HL-60 (cell line): ENCODE data around the gene CAPRIN2.

Source experiments
- DNase-seq, 2 experiments: peaks; one replicate each; pipeline ENCODE4 v3.0.0-alpha.2; 2010 to 2020; ENCODE audit warnings: low read depth in 1 of 2, low spot score in 1 of 2
- H3K27ac ChIP-seq: fragments of 250-450 bp; sonication (Bioruptor Pico); replicated peaks from 2 replicates; pipeline ENCODE4 v1.5.1; 2020; ENCODE audit warnings: mild to moderate bottlenecking, moderate library complexity
- H3K27me3 ChIP-seq: fragments of 250-450 bp; sonication (Bioruptor Pico); 2 replicates; pipeline ENCODE4 v1.5.1; 2021; ENCODE audit warnings: mild to moderate bottlenecking, moderate library complexity; ENCODE audit not compliant: insufficient read depth, poor library complexity, severe bottlenecking
- H3K4me3 ChIP-seq: replicated peaks from 2 replicates; pipeline ENCODE4 v1.5.1; 2011; ENCODE audit warnings: mild to moderate bottlenecking, control low read depth, low read length; ENCODE audit not compliant: insufficient read depth
- GABPA ChIP-seq: IDR thresholded peaks from 2 replicates; pipeline ENCODE4 v1.6.1; 2012; ENCODE audit warnings: low read depth
- POLR2AphosphoS5 ChIP-seq: IDR thresholded peaks from 2 replicates; pipeline ENCODE4 v1.6.1; 2012; ENCODE audit warnings: low read depth
- SPI1 ChIP-seq: IDR thresholded peaks from 2 replicates; pipeline ENCODE4 v1.6.1; 2012; ENCODE audit warnings: low read depth, mild to moderate bottlenecking, borderline replicate concordance
- TF ChIP-seq, protein P1 (sequence below): IDR thresholded peaks from one replicate; pipeline ENCODE4 v1.5.1; 2011; ENCODE audit warnings: low read length, control low read depth, inconsistent platforms; ENCODE audit not compliant: insufficient read depth
- TF ChIP-seq, protein P2 (sequence below): IDR thresholded peaks from 2 replicates; pipeline ENCODE4 v1.6.1; 2012; ENCODE audit warnings: low read depth; ENCODE audit not compliant: insufficient replicate concordance

CAPRIN2 gene

DNA sequence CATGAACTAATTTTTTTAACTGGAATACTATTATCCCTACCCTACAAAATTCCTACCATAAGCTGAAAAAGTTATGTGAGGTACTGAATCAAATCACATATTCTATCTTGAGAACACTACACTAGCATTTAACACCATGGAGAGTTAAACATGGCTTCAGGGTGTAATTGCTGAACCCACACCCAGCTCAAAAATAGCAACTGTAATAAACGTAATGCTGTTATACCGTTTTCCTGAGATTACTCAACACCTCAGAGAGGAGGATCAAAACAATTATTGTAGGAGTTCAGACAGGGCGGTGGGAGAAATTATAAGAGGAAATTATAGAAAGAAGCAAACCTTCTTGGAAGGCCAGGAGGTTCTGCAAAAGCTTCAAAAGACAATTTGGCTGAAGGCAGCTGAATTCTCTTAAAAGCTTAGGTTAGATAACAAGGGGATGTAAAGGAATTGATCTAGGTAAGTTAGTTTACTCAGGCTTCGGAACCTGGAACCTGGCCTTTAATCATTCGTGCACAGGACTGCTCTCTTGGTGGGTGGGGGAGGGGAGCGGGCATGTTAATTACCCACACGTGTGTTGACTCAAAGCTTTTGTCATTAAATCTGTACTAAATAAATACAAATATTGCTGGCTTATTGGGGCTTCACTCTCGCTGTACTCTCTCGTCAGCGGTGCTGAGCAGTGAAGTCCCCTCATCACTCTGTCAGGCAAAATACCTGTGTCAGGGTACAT is 47.0 kb downstream of the CAPRIN2 start:
- Histone ChIP-seq H3K27me3 (no peaks in the 10 kb centered on the region), H3K27ac (no peak overlapping the region), H3K4me3 (no peak overlapping the region)
- TF ChIP-seq GABPA, result no peak
- TF ChIP-seq, protein P1, sequence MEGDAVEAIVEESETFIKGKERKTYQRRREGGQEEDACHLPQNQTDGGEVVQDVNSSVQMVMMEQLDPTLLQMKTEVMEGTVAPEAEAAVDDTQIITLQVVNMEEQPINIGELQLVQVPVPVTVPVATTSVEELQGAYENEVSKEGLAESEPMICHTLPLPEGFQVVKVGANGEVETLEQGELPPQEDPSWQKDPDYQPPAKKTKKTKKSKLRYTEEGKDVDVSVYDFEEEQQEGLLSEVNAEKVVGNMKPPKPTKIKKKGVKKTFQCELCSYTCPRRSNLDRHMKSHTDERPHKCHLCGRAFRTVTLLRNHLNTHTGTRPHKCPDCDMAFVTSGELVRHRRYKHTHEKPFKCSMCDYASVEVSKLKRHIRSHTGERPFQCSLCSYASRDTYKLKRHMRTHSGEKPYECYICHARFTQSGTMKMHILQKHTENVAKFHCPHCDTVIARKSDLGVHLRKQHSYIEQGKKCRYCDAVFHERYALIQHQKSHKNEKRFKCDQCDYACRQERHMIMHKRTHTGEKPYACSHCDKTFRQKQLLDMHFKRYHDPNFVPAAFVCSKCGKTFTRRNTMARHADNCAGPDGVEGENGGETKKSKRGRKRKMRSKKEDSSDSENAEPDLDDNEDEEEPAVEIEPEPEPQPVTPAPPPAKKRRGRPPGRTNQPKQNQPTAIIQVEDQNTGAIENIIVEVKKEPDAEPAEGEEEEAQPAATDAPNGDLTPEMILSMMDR, result no peak
- no peak for TF ChIP-seq SPI1
- no peak for TF ChIP-seq POLR2AphosphoS5
- TF ChIP-seq, protein P2, sequence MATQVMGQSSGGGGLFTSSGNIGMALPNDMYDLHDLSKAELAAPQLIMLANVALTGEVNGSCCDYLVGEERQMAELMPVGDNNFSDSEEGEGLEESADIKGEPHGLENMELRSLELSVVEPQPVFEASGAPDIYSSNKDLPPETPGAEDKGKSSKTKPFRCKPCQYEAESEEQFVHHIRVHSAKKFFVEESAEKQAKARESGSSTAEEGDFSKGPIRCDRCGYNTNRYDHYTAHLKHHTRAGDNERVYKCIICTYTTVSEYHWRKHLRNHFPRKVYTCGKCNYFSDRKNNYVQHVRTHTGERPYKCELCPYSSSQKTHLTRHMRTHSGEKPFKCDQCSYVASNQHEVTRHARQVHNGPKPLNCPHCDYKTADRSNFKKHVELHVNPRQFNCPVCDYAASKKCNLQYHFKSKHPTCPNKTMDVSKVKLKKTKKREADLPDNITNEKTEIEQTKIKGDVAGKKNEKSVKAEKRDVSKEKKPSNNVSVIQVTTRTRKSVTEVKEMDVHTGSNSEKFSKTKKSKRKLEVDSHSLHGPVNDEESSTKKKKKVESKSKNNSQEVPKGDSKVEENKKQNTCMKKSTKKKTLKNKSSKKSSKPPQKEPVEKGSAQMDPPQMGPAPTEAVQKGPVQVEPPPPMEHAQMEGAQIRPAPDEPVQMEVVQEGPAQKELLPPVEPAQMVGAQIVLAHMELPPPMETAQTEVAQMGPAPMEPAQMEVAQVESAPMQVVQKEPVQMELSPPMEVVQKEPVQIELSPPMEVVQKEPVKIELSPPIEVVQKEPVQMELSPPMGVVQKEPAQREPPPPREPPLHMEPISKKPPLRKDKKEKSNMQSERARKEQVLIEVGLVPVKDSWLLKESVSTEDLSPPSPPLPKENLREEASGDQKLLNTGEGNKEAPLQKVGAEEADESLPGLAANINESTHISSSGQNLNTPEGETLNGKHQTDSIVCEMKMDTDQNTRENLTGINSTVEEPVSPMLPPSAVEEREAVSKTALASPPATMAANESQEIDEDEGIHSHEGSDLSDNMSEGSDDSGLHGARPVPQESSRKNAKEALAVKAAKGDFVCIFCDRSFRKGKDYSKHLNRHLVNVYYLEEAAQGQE, result no peak
- no peak for DNase-seq

DNA sequence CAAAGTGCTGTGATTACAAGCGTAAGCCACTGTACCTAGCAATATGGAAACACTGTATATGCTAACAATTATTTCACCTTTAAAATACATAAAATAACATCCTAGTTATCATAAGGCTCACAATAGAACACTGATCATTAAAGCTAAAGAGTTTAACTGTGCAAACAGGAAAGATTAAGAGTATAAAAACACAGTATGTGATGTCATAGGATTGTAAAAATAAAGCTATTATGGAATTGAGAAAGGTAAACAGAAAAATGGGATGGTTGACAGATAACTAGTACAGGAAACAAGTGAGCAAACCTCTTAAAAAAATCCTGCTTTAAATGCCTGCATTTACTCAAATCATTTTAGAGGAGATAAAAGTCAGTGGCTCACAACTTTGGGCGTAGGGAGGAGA is 48.3 kb downstream of the CAPRIN2 start:
- Histone ChIP-seq H3K27ac (no peak overlapping the region), H3K4me3 (no peak overlapping the region), H3K27me3 (no peaks in the 10 kb centered on the region)
- no peak for DNase-seq
- no peak for TF ChIP-seq POLR2AphosphoS5
- TF ChIP-seq, protein P2, result no peak
- TF ChIP-seq, protein P1, result no peak
- no peak for TF ChIP-seq GABPA
- no peak for TF ChIP-seq SPI1

DNA sequence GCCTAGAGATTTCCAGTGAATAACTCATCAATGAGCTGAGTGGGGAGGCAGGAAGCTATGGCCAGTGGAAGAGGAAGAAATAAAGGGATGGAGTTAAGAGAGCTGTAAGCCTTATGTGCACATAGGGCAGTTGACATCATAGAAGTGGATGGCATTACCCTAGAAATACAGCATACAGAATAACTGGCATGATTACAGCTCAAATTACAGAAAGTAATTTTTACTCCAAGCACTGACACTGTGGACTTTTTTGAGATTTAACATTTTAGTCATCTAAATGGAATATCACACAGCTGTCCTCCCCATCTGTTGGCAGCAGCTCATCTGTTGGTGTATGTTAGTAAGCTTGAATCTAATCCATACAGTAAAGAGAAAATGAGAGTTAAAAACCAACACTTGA is 53.7 kb downstream of the CAPRIN2 start:
- Histone ChIP-seq H3K27me3 (no peaks in the 10 kb centered on the region), H3K4me3 (no peak overlapping the region), H3K27ac (no peak overlapping the region)
- DNase-seq, result no peak
- TF ChIP-seq POLR2AphosphoS5 (no peak), SPI1 (no peak), GABPA (no peak)
- TF ChIP-seq, protein P1, result no peak
- TF ChIP-seq, protein P2, result no peak
